ENCODE measurements around the gene CASP10.

The CASP10 gene

GRCh38 chr2:201220102-201220570, 37.2 kb downstream of the CASP10 start:
- no peak for TF ChIP-seq CTCF (IDR thresholded peaks at IDR 0.05; ENCODE audit: extremely low read depth, insufficient read depth, missing control alignments)
- DNase-seq (ENCODE audit: low spot score), result no peak
- in situ Hi-C loops (cut with MboI; ENCODE audit: low pct_unique_long_range_greater_than_20kb, low sequenced_read_pairs, unreplicated experiment), result no loop called here

DNA sequence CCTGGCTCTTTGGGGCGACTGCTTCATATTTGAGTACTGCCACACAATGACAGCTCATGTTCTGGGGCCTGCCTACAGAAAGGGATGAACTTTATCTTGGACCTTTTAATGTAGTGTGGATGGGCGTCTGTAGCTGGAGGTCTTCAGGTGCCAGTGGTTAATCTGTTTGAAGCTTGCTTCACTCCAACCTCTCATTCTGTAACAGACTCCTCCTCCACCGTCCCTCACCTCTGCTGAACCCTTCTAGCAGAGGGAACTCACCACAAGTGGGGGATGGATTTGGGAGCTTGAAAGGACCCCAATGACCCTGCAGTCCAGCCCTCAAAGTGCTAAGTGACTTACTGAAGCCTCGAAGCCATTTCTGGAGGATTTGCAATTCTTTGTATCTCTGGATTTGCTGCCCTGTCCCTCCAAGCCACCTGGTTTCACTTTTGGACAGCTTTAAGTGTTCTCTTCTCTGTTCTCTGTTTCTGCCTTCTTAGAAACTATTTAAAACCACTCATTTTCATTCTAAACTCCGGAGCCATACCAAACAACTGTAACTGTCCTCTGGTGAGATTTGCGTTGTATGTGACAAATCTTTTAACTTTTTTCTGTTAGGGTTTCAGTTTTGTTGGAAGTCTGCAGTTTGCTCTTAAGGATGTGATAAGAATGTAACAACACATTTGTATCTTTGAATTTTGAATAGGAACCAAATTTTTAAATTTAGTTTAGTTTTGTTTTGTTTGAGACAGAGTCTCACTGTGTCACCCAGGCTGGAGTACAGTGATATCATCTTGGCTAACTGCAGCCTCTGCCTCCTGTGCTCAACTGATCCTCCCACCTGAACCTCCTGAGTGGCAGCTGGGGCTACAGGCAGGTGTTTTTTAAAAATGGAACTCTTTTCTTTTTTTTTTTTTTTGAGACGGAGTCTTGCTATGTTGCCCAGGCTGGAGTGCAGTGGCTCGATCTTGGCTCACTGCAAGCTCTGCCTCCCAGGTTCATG, 40.4 kb downstream of the CASP10 start:
- no peak for TF ChIP-seq CTCF (IDR thresholded peaks at IDR 0.05; ENCODE audit: extremely low read depth, insufficient read depth, missing control alignments)
- peak; percentile 47 for DNase-seq (ENCODE audit: low spot score)
- in situ Hi-C loops (cut with MboI; ENCODE audit: low pct_unique_long_range_greater_than_20kb, low sequenced_read_pairs, unreplicated experiment), result no loop called here

- in situ Hi-C loops (cut with MboI; ENCODE audit: low pct_unique_long_range_greater_than_20kb, low sequenced_read_pairs, unreplicated experiment), result no loop called here
- no peak for DNase-seq (ENCODE audit: low spot score)
Observed at GRCh38 chr2:201228271-201228911, 45.5 kb downstream of the CASP10 start.

DNA sequence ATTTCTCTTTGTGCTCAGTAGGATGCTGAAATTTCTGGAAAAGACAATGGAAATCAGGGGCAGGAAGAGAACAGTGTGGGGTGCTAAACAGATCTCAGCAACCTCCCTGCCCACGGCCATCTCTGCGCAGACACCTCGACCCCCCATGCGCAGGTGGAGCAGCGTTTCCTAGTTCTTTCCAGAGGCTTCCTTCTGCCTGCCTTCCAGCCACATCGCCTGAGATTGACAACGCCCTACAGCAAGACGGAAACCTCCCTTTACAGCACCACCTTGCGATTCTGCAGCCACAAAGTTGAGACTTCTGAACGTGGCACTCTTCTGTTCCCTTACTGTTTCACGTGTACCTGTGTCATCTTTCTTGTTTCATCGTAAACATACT, 46.0 kb downstream of the CASP10 start:
- no peak for DNase-seq (ENCODE audit: low spot score)
- in situ Hi-C loops (cut with MboI; ENCODE audit: low pct_unique_long_range_greater_than_20kb, low sequenced_read_pairs, unreplicated experiment), result no loop called here
- no peak for TF ChIP-seq CTCF (IDR thresholded peaks at IDR 0.05; ENCODE audit: extremely low read depth, insufficient read depth, missing control alignments)

More at GRCh38 chr2:201228271-201228911, 45.5 kb downstream of the CASP10 start:
- TF ChIP-seq CTCF (IDR thresholded peaks at IDR 0.05; ENCODE audit: extremely low read depth, insufficient read depth, missing control alignments), result no peak

DNA sequence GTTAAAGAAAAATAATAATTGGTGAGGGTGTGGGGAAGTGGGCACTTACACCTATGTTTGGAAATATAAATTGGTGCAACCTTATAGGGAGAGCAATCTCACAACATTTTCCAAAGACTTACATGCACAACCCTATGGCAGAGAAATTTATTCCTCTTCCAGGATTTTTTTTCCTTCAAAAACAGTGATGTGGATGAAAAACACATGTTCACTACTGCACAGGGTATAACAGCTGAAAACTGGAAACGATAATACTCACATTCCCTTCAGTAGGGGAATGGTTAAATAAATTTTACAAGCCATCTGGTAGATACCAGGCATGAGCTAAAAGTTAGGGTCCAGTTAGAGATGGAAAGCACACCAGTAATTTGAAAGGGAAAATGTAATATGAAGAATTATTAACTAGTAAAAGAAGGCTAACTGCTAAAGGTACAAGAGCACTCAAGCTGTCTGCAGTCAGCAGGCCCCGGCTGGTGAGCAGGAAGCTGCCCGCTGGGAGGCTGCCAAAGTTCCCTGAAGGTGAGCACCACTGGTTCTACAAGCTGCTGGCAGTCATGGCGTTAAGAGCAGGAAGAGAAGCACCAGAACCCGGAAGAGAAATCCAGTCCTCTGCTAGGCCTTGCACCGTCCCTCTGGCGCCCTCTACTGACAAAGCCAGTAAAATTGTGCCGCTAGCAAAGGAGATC, 49.0 kb downstream of the CASP10 start:
- in situ Hi-C loops (cut with MboI; ENCODE audit: low pct_unique_long_range_greater_than_20kb, low sequenced_read_pairs, unreplicated experiment), result loop anchor here (10.0 kb wide), 2 partner anchors 133 to 327 kb away; no protein-coding TSS in a partner anchor
- peak; percentile 83 for DNase-seq (ENCODE audit: low spot score)
- peak; percentile 91 for TF ChIP-seq CTCF (IDR thresholded peaks at IDR 0.05; ENCODE audit: extremely low read depth, insufficient read depth, missing control alignments)

- TF ChIP-seq CTCF (IDR thresholded peaks at IDR 0.05; ENCODE audit: extremely low read depth, insufficient read depth, missing control alignments), result no peak
- in situ Hi-C loops (cut with MboI; ENCODE audit: low pct_unique_long_range_greater_than_20kb, low sequenced_read_pairs, unreplicated experiment), result loop anchor here (10.0 kb wide), 2 partner anchors 132 to 328 kb away; no protein-coding TSS in a partner anchor
- no peak for DNase-seq (ENCODE audit: low spot score)
Observed at GRCh38 chr2:201232467-201232815, 49.5 kb downstream of the CASP10 start.
